Thyroid gland (tissue), 4 donors: ENCODE measurements around the gene COL23A1.

Experiments used
- CTCF ChIP-seq, 6 experiments: fragments of 200-600 bp in 3 of 6; fragments of 450-650 bp in 3 of 6; sonication (generic) in 3 of 6; IDR thresholded peaks; one replicate each; pipeline ENCODE4 v1.5.1; 2016 to 2019; ENCODE audit warnings: antibody characterized with exemption in 6 of 6, mild to moderate bottlenecking in 2 of 6, inconsistent platforms in 1 of 6, moderate library complexity in 1 of 6
- POLR2A ChIP-seq, 2 donors: fragments of 450-650 bp; IDR thresholded peaks; one replicate each; pipeline ENCODE4 v1.6.1; 2017; ENCODE audit warnings: antibody characterized with exemption in 2 of 2, mild to moderate bottlenecking in 2 of 2, moderate library complexity in 1 of 2

DNA sequence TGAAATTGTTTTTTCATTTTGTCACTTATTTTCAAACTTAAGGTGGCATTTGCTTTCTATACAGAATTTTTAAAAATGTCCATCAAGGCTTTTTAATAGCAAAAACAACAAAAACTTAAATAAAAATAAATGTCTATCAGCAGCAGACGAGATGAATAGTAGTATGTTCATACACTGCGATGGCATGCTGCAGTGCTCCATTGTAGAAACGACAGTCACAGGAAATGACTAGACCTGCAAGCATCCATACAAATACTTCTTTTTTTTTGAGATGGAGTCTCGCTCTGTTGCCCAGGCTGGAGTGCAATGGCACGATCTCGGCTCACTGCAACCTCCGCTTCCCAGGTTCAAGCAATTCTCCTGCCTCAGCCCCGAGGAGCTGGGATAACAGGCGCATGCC lies 41.4 kb downstream of the COL23A1 start:
- TF ChIP-seq CTCF (IDR thresholded peaks at IDR 0.05) (no peak), POLR2A (IDR thresholded peaks at IDR 0.05) (no peak)
